ENCODE results near the gene NISCH.

NISCH gene

GRCh38 chr3:52477076-52477795 lies 21.8 kb downstream of the NISCH start:
- no peak for DNase-seq

GRCh38 chr3:52477796-52478095 lies 22.3 kb downstream of the NISCH start:
- DNase-seq, result no peak

- DNase-seq, result no peak
Observed at GRCh38 chr3:52479037-52479876, 23.9 kb downstream of the NISCH start.

GRCh38 chr3:52479877-52480575 lies 24.6 kb downstream of the NISCH start:
- no peak for DNase-seq

- DNase-seq, result no peak
Observed at GRCh38 chr3:52480768-52481715, 25.6 kb downstream of the NISCH start.

- DNase-seq, result no peak
Observed at GRCh38 chr3:52481819-52482521, 26.6 kb downstream of the NISCH start.

GRCh38 chr3:52483081-52483480 lies 27.7 kb downstream of the NISCH start:
- no peak for DNase-seq

GRCh38 chr3:52483577-52484381 lies 28.4 kb downstream of the NISCH start:
- DNase-seq, result no peak

- DNase-seq, result no peak
Observed at GRCh38 chr3:52484680-52485461, 29.5 kb downstream of the NISCH start.

- DNase-seq, result no peak
Observed at GRCh38 chr3:52487050-52487787, 31.8 kb downstream of the NISCH start.

GRCh38 chr3:52487788-52488691 lies 32.6 kb downstream of the NISCH start:
- DNase-seq, result no peak

GRCh38 chr3:52488746-52489145 lies 33.3 kb downstream of the NISCH start:
- DNase-seq, result no peak

GRCh38 chr3:52489453-52489852 lies 34.0 kb downstream of the NISCH start:
- no peak for DNase-seq

GRCh38 chr3:52490035-52490938 lies 34.9 kb downstream of the NISCH start:
- no peak for DNase-seq

GRCh38 chr3:52490939-52491526 lies 35.6 kb downstream of the NISCH start:
- no peak for DNase-seq

GRCh38 chr3:52492059-52492458 lies 36.7 kb downstream of the NISCH start:
- no peak for DNase-seq
